OCI-LY1 (cell line): ENCODE results near the gene CFAP57.

Experiments
- H2AFZ ChIP-seq: fragments of 200-600 bp; sonication (generic), shearing (Covaris generic); 2 replicates; pipeline ENCODE4 v1.6.0; 2014; ENCODE audit warnings: antibody characterized with exemption, mild to moderate bottlenecking, low read length
- H3F3A ChIP-seq: fragments of 200-600 bp; sonication (generic), shearing (Covaris generic); 2 replicates; pipeline ENCODE4 v1.6.0; 2014; ENCODE audit warnings: mild to moderate bottlenecking, antibody characterized with exemption, low read length, moderate library complexity; ENCODE audit not compliant: insufficient read depth
- H3K27ac ChIP-seq: fragments of 200-600 bp; sonication (generic); 2 replicates; pipeline ENCODE4 v1.5.1; 2014; ENCODE audit warnings: low read length, mixed run types, mild to moderate bottlenecking, low read depth; ENCODE audit not compliant: poor library complexity, severe bottlenecking
- H3K27me3 ChIP-seq: fragments of 200-600 bp; sonication (generic); 2 replicates; pipeline ENCODE4 v1.6.0; 2014; ENCODE audit warnings: antibody characterized with exemption, mild to moderate bottlenecking, low read length, moderate library complexity; ENCODE audit not compliant: insufficient read depth
- H3K36me3 ChIP-seq: fragments of 200-600 bp; sonication (generic); 2 replicates; pipeline ENCODE4 v1.6.1; 2014; ENCODE audit warnings: mild to moderate bottlenecking, antibody characterized with exemption, low read length, moderate library complexity, mixed read lengths; ENCODE audit not compliant: insufficient read depth
- H3K4me1 ChIP-seq: fragments of 200-600 bp; sonication (generic); 2 replicates; pipeline ENCODE4 v1.5.1; 2014; ENCODE audit warnings: mild to moderate bottlenecking, low read length, moderate library complexity; ENCODE audit not compliant: insufficient read depth, severe bottlenecking
- H3K4me2 ChIP-seq: fragments of 200-600 bp; sonication (generic), shearing (Covaris generic); 2 replicates; pipeline ENCODE4 v1.6.1; 2014; ENCODE audit warnings: low read length
- H3K4me3 ChIP-seq: fragments of 200-600 bp; sonication (generic); 2 replicates; pipeline ENCODE4 v1.5.1; 2014; ENCODE audit warnings: low read length, low read depth, mild to moderate bottlenecking, mixed read lengths; ENCODE audit not compliant: poor library complexity, severe bottlenecking
- H3K79me2 ChIP-seq: fragments of 200-600 bp; shearing (Covaris generic); 2 replicates; pipeline ENCODE4 v1.6.1; 2016; ENCODE audit warnings: mixed run types, low read length, mixed read lengths; ENCODE audit not compliant: insufficient read depth
- H3K9ac ChIP-seq: fragments of 200-600 bp; sonication (generic), shearing (Covaris generic); 2 replicates; pipeline ENCODE4 v1.6.1; 2014; ENCODE audit warnings: mild to moderate bottlenecking, low read length, mixed read lengths
- H3K9me2 ChIP-seq: fragments of 200-600 bp; sonication (generic), shearing (Covaris generic); 2 replicates; pipeline ENCODE4 v1.6.1; 2014; ENCODE audit warnings: low read depth, mild to moderate bottlenecking, low read length, mixed read lengths
- H3K9me3 ChIP-seq: fragments of 200-600 bp; shearing (Covaris generic); 2 replicates; pipeline ENCODE4 v1.6.1; 2014; ENCODE audit warnings: low read length, mixed read lengths
- H4K20me1 ChIP-seq: fragments of 200-600 bp; sonication (generic), shearing (Covaris generic); 2 replicates; pipeline ENCODE4 v1.6.0; 2016; ENCODE audit warnings: mild to moderate bottlenecking, low read length; ENCODE audit not compliant: insufficient read depth
- EZH2 ChIP-seq: fragments of 200-600 bp; sonication (generic), shearing (Covaris generic); IDR thresholded peaks from 2 replicates; pipeline ENCODE4 v1.8.0; 2017; ENCODE audit warnings: borderline replicate concordance, mixed run types, mild to moderate bottlenecking, antibody characterized with exemption, low read length, moderate library complexity, mixed read lengths
- TF ChIP-seq, protein P1 (sequence below): fragments of 200-600 bp; sonication (generic), shearing (Covaris generic); IDR thresholded peaks from 2 replicates; pipeline ENCODE4 v1.5.1; 2017; ENCODE audit warnings: mild to moderate bottlenecking, antibody characterized with exemption, low read length, moderate library complexity, mixed read lengths

CFAP57 gene

DNA sequence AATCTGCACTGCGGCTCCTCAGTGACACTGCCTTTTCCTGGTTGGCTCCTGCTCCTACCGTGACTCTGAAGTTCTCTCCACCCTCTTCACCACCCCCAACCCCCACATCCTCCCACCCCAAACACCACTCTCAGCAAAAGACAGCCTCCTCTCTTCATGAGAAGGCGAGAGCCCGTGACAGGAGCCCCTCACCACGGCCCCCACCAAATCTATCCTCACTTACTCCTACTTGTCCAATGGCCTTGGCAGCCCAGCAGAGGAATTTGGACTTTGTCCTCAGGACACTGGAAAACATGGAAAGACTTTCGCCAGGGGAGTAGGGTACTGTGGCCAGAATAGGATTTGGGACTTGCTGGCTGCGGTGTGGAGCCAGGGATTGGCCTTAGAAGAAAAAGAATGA lies 104.5 kb downstream of the CFAP57 start:
- peaks cover 6% of the 10 kb centered on the region for H3K27me3 ChIP-seq
- no peaks in the 10 kb centered on the region for H4K20me1 ChIP-seq
- H3F3A ChIP-seq = no peaks in the 10 kb centered on the region
- no peak overlapping the region for H3K4me2 ChIP-seq
- TF ChIP-seq, protein P1, sequence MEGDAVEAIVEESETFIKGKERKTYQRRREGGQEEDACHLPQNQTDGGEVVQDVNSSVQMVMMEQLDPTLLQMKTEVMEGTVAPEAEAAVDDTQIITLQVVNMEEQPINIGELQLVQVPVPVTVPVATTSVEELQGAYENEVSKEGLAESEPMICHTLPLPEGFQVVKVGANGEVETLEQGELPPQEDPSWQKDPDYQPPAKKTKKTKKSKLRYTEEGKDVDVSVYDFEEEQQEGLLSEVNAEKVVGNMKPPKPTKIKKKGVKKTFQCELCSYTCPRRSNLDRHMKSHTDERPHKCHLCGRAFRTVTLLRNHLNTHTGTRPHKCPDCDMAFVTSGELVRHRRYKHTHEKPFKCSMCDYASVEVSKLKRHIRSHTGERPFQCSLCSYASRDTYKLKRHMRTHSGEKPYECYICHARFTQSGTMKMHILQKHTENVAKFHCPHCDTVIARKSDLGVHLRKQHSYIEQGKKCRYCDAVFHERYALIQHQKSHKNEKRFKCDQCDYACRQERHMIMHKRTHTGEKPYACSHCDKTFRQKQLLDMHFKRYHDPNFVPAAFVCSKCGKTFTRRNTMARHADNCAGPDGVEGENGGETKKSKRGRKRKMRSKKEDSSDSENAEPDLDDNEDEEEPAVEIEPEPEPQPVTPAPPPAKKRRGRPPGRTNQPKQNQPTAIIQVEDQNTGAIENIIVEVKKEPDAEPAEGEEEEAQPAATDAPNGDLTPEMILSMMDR = no peak
- no peak for TF ChIP-seq EZH2
- no peak overlapping the region for H3K4me3 ChIP-seq
- H3K9me3 ChIP-seq = no peaks in the 10 kb centered on the region
- no peak overlapping the region for H3K9ac ChIP-seq
- H3K9me2 ChIP-seq = no peaks in the 10 kb centered on the region
- H3K36me3 ChIP-seq = no peaks in the 10 kb centered on the region
- no peak overlapping the region for H2AFZ ChIP-seq
- H3K4me1 ChIP-seq = no peaks in the 10 kb centered on the region
- no peak overlapping the region for H3K27ac ChIP-seq
- no peaks in the 10 kb centered on the region for H3K79me2 ChIP-seq

DNA sequence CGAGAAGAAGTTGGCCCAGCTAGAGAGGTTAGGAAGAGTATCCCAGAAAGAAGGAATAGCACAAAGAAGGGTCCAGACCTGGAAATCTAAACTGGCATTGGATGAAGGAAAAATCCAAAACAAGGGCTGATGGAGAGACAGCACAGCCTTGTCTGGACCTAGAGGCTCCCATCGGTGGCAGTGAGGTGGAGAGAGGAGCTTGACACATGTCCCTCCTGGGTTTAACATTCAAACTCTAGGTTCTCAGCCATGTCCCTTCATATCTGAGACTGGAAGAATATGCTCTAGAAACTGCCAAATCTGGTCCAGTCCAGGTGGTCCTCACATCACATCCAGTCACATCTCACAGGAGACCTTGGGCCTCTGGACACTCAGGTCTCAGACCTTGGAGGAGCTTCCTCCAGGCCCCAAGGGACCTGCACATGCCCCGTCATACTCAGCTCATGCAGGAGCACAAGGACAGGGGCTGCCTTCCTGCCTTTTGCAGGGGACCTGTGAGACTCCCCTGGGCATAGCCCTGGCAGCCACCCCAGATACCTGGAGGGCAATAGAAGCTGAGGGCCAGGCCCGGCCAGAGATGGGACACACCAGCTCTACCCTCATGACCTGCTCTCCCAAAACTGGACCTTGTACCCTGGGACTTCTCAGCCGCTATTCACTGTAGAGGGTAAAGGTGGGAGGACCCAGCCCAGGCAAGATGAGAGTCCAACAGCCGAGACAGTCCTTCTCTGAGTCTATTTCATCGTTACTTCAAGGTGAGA lies 105.2 kb downstream of the CFAP57 start:
- H3K9ac ChIP-seq = no peak overlapping the region
- H3K9me3 ChIP-seq = no peaks in the 10 kb centered on the region
- no peaks in the 10 kb centered on the region for H3K9me2 ChIP-seq
- no peak overlapping the region for H3K4me2 ChIP-seq
- peaks cover 6% of the 10 kb centered on the region for H3K27me3 ChIP-seq
- no peak overlapping the region for H3K4me3 ChIP-seq
- no peaks in the 10 kb centered on the region for H4K20me1 ChIP-seq
- no peak overlapping the region for H2AFZ ChIP-seq
- H3F3A ChIP-seq = no peaks in the 10 kb centered on the region
- no peak overlapping the region for H3K27ac ChIP-seq
- no peaks in the 10 kb centered on the region for H3K79me2 ChIP-seq
- no peak for TF ChIP-seq EZH2
- TF ChIP-seq, protein P1 = no peak
- no peaks in the 10 kb centered on the region for H3K36me3 ChIP-seq
- H3K4me1 ChIP-seq = no peaks in the 10 kb centered on the region

DNA sequence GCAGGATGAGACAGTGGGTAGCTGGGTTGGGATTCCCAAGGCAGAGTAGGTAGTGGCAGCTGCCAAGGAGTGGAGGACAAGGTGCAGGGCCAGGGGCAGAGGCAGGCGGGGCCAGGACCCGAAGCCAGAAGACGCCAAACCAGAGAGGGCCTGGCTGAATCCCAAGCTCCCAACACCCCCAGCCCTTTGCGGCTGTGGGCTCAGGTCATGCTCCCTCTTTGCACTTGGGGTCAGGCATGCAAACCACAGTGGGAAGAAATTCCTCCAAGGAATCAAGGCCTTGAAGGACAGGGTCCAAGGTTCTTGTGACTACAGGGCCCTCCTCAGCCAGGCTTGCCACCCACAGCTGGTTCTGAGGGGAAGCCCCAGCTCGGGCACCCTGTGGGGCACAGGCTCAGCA lies 107.0 kb downstream of the CFAP57 start:
- Histone ChIP-seq H3K4me3 (no peak overlapping the region), H4K20me1 (no peaks in the 10 kb centered on the region)

More for the DNA sequence above, 107.0 kb downstream of the CFAP57 start:
- no peaks in the 10 kb centered on the region for H3K9me2 ChIP-seq
- no peaks in the 10 kb centered on the region for H3K4me1 ChIP-seq
- H2AFZ ChIP-seq = no peak overlapping the region
- no peaks in the 10 kb centered on the region for H3K79me2 ChIP-seq
- H3K27ac ChIP-seq = no peak overlapping the region
- H3K36me3 ChIP-seq = no peaks in the 10 kb centered on the region
- no peaks in the 10 kb centered on the region for H3F3A ChIP-seq
- no peak overlapping the region for H3K4me2 ChIP-seq
- TF ChIP-seq EZH2 = no peak
- TF ChIP-seq, protein P1 = no peak
- H3K27me3 ChIP-seq = peaks cover 6% of the 10 kb centered on the region; the same call in 1 of the 2 replicates
- H3K9me3 ChIP-seq = no peaks in the 10 kb centered on the region
- no peak overlapping the region for H3K9ac ChIP-seq
